Neural progenitor cell (in vitro differentiated cells): Measurements from ENCODE around the gene STOM.

Experiments used
- EZH2 ChIP-seq: fragments of 200-600 bp; sonication (generic); IDR thresholded peaks from 2 replicates; pipeline ENCODE4 v1.6.1; 2017; ENCODE audit warnings: antibody characterized with exemption, mild to moderate bottlenecking, moderate library complexity
- EZH2phosphoT487 ChIP-seq: fragments of 200-600 bp; sonication (generic); IDR thresholded peaks from 2 replicates; pipeline ENCODE4 v1.6.1; 2017; ENCODE audit warnings: antibody characterized with exemption
- TF ChIP-seq, protein P1 (sequence below): fragments of 200-600 bp; sonication (generic); IDR thresholded peaks from 2 replicates; pipeline ENCODE4 v1.5.1; 2017; ENCODE audit warnings: antibody characterized with exemption, mild to moderate bottlenecking

DNA sequence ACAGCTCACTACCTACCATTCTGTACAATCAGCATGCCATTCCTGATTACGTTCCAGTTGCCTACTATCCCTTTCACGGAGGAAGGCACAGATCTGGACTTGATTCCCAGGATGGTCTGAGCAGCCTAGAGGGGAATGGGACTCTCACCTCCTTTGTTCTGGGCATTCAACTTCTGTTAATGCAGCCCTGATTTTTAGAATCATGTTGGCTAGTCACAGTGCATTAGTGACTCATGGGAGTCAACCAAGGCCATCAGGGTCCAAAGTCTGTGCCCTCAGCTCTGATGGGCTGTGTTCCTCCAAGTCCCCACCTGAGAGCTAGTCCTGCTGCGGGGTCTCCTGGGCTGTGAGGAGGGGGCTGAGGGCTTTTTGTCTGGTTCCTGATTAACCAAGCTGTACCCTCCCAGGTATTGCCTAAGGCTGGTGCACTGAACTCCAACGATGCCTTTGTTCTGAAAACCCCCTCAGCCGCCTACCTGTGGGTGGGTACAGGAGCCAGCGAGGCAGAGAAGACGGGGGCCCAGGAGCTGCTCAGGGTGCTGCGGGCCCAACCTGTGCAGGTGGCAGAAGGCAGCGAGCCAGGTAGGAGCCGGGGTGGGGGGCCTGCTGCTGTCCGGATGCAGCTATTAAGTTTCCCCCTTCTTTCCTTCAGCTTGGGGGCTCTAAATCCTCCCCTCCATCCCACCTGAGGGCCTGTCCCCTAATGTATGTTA lies 43.0 kb downstream of the STOM start:
- TF ChIP-seq, protein P1, sequence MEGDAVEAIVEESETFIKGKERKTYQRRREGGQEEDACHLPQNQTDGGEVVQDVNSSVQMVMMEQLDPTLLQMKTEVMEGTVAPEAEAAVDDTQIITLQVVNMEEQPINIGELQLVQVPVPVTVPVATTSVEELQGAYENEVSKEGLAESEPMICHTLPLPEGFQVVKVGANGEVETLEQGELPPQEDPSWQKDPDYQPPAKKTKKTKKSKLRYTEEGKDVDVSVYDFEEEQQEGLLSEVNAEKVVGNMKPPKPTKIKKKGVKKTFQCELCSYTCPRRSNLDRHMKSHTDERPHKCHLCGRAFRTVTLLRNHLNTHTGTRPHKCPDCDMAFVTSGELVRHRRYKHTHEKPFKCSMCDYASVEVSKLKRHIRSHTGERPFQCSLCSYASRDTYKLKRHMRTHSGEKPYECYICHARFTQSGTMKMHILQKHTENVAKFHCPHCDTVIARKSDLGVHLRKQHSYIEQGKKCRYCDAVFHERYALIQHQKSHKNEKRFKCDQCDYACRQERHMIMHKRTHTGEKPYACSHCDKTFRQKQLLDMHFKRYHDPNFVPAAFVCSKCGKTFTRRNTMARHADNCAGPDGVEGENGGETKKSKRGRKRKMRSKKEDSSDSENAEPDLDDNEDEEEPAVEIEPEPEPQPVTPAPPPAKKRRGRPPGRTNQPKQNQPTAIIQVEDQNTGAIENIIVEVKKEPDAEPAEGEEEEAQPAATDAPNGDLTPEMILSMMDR: no peak
- TF ChIP-seq EZH2phosphoT487 (no peak), EZH2 (no peak)
